K562 (cell line): ENCODE measurements around the gene REXO2. TPM values are rescaled to one million over a fixed set of nuclear protein-coding genes. Genes with fewer than 3 reads are reported as not detected.
A peak's percentile ranks its signal among the peaks of the same experiment; 100 is the strongest.

Experiments used
- CEBPG ChIP-seq, 3 experiments: fragments of 200-800 bp in 1 of 3; sonication (Bioruptor generic) in 1 of 3; sonication (generic) in 1 of 3; formaldehyde crosslinking in 1 of 3; IDR thresholded peaks in 2 of 3; conservative IDR thresholded peaks in 1 of 3; 2 replicates each; pipeline versions ENCODE4 v1.6.1 to v1.8.0; 2016 to 2022; ENCODE audit warnings: missing compliant biosample characterization in 2 of 3, missing genetic modification characterization in 2 of 3, mild to moderate bottlenecking in 1 of 3, missing genetic modification reagents in 1 of 3
- CREB3L1 ChIP-seq: fragments of 450-650 bp; IDR thresholded peaks from 2 replicates; pipeline ENCODE4 v1.6.1; 2014; ENCODE audit warnings: low read depth, mild to moderate bottlenecking, moderate library complexity, borderline replicate concordance
- EHMT2 ChIP-seq: fragments of 450-650 bp; IDR thresholded peaks from 2 replicates; pipeline ENCODE4 v1.6.1; 2018; ENCODE audit warnings: antibody characterized with exemption
- ELF1 ChIP-seq: fragments of 200-800 bp; sonication (Bioruptor generic); IDR thresholded peaks from 2 replicates; pipeline ENCODE4 v1.6.1; 2016; ENCODE audit warnings: missing genetic modification characterization, missing compliant biosample characterization
- ESRRB ChIP-seq: fragments of 250-450 bp; sonication (Bioruptor Pico); IDR thresholded peaks from 2 replicates; pipeline ENCODE4 v1.5.0; 2020; ENCODE audit warnings: mild to moderate bottlenecking, moderate library complexity, borderline replicate concordance
- HIVEP1 ChIP-seq: fragments of 250-450 bp; sonication (Bioruptor Pico); IDR thresholded peaks from 2 replicates; pipeline ENCODE4 v1.4.0; 2020; ENCODE audit warnings: mild to moderate bottlenecking
- ILK ChIP-seq: fragments of 450-650 bp; IDR thresholded peaks from 2 replicates; pipeline ENCODE4 v1.6.1; 2016; ENCODE audit warnings: missing genetic modification characterization, low read depth, mild to moderate bottlenecking, missing compliant biosample characterization, moderate library complexity, borderline replicate concordance
- LCOR ChIP-seq: sonication (generic); formaldehyde crosslinking; IDR thresholded peaks from 2 replicates; pipeline ENCODE4 v1.8.0; 2022; ENCODE audit warnings: mild to moderate bottlenecking, missing genetic modification reagents
- LEF1 ChIP-seq: fragments of 450-650 bp; IDR thresholded peaks from 2 replicates; pipeline ENCODE4 v1.6.1; 2016; ENCODE audit warnings: mild to moderate bottlenecking
- MYBL2 ChIP-seq, 2 experiments: fragments of 450-650 bp in 1 of 2; sonication (generic) in 1 of 2; formaldehyde crosslinking in 1 of 2; IDR thresholded peaks; 2 replicates each; pipeline versions ENCODE4 v1.6.1 to v1.8.1; 2017 to 2022; ENCODE audit warnings: borderline replicate concordance in 1 of 2, inconsistent platforms in 1 of 2, low read depth in 1 of 2, mild to moderate bottlenecking in 1 of 2, missing genetic modification reagents in 1 of 2, moderate library complexity in 1 of 2
- SMAD3 ChIP-seq: fragments of 450-650 bp; formaldehyde crosslinking; conservative IDR thresholded peaks from 2 replicates; pipeline ENCODE4 v1.4.0; 2020; ENCODE audit warnings: mild to moderate bottlenecking
- TRIM28 ChIP-seq: fragments of 450-650 bp; IDR thresholded peaks from 2 replicates; pipeline ENCODE4 v1.6.1; 2017
- VEZF1 ChIP-seq: fragments of 200-800 bp; sonication (Bioruptor generic); IDR thresholded peaks from 2 replicates; pipeline ENCODE4 v1.6.1; 2017; ENCODE audit warnings: missing genetic modification characterization, missing compliant biosample characterization
- ZNF277 ChIP-seq: fragments of 250-450 bp; sonication (Bioruptor Pico); IDR thresholded peaks from 2 replicates; pipeline ENCODE4 v1.8.0; 2022; ENCODE audit warnings: inconsistent platforms, mild to moderate bottlenecking, moderate library complexity, borderline replicate concordance
- ZNF592 ChIP-seq: fragments of 450-650 bp; IDR thresholded peaks from 2 replicates; pipeline ENCODE4 v1.6.1; 2017; ENCODE audit warnings: antibody characterized with exemption, mild to moderate bottlenecking
- polyA plus RNA-seq, 8 experiments: library from polyadenylated mRNA; depleted of rRNA in 4 of 8; stranded (reverse) in 5 of 8; unstranded in 3 of 8; fragments of >200 nt; fragmentation: Nextera tagmentation in 2 of 8; fragmentation: Illumina TruSeq in 1 of 8; extraction: Ambion mirVana in 2 of 8; extraction: Trizol in 1 of 8; gene quantifications; 2 replicates each; pipeline versions ENCODE4 v1.2.1 to v1.2.3, GENCODE V29; 2011 to 2014; ENCODE audit warnings: inconsistent platforms in 1 of 8, missing spikeins in 1 of 8
- total RNA-seq, 7 experiments: library from RNA; depleted of rRNA in 6 of 7; stranded (reverse); fragments of >200 nt in 6 of 7; fragmentation: Illumina TruSeq in 2 of 7; extraction: Trizol in 2 of 7; gene quantifications; 2 replicates each; pipeline versions ENCODE4 v1.2.1 to v1.2.3, GENCODE V29; 2011 to 2021; ENCODE audit warnings: low replicate concordance in 1 of 7

Gene REXO2
- total and polyA plus RNA-seq, 9 of the 15 experiments (the other 6 are each of a cell fraction or from before 2014, with no cell fraction given) = 143 to 370 (median 193) TPM

GRCh38 chr11:114439229-114440120 lies at the start of gene REXO2 (continued):
- TF ChIP-seq ZNF277 (no peak), HIVEP1 (CRISPR knock-in tag) (no peak), ELF1 (tag) (no peak), ZNF592 (peak; percentile 89), ESRRB (CRISPR knock-in tag) (no peak), SMAD3 (no peak), TRIM28 (no peak), ILK (tag) (no peak), VEZF1 (CRISPR knock-in tag) (peak; percentile 59; the same call in 1 of the 2 replicates), EHMT2 (no peak), LEF1 (0 out of 2 replicates have a peak, but pooled peaks have one; percentile 38), MYBL2 (IDR thresholded peaks at IDR 0.05; ENCODE audit: low read depth) (no peak), MYBL2 (CRISPR knock-in tag; IDR thresholded peaks at IDR 0.05; ENCODE audit: borderline replicate concordance) (no peak), CREB3L1 (peak; percentile 96), CEBPG (CRISPR knock-in tag; IDR thresholded peaks at IDR 0.05) (peak; percentile 38; the same call in 1 of the 2 replicates), CEBPG (tag; conservative IDR thresholded peaks at IDR 0.05 in 1 of 2, IDR thresholded peaks at IDR 0.05 in 1 of 2) (no peak), LCOR (peak; percentile 78; the same call in 1 of the 2 replicates)
